ENCODE data around the gene SPTLC3. TPM values are rescaled to one million over a fixed set of nuclear protein-coding genes. Genes with fewer than 3 reads are reported as not detected.

Gene SPTLC3
- total RNA-seq, 1 experiment from 2014 or later, result 10.7 TPM

GRCh38 chr20:13094976-13095375 lies 86.2 kb downstream of the SPTLC3 start:
- no peak for DNase-seq

GRCh38 chr20:13098720-13099355 lies 90.1 kb downstream of the SPTLC3 start:
- no peaks in the 10 kb centered on the region for H3K36me3 ChIP-seq (ENCODE audit: low read depth)
- H3K27me3 ChIP-seq (ENCODE audit: insufficient read depth, low read depth), result no peaks in the 10 kb centered on the region
- TF ChIP-seq CTCF (conservative IDR thresholded peaks at IDR 0.05) (no peak), EZH2 (IDR thresholded peaks at IDR 0.05; ENCODE audit: low read depth) (no peak)
- no peaks in the 10 kb centered on the region for H3K9me2 ChIP-seq (ENCODE audit: insufficient read depth)
- POLR2A ChIA-PET (ENCODE audit: unreplicated experiment), result no interaction called here
- intact Hi-C loops (cut with micrococcal nuclease; ENCODE audit: unreplicated experiment), result loop anchor here (1.0 to 2.0 kb wide), 4 partner anchors 30 to 114 kb away; partner anchors contain the start of gene SPTLC3
- no peaks in the 10 kb centered on the region for H4K20me1 ChIP-seq (ENCODE audit: insufficient read depth)
- H3K4me2 ChIP-seq, result no peak overlapping the region
- CTCF ChIA-PET, result interaction anchor here (0.5 kb wide), 1 partner anchor 87 kb away, joined by 4 read pairs; no protein-coding TSS in a partner anchor
- no peak overlapping the region for H3K27ac ChIP-seq
- no peaks in the 10 kb centered on the region for H3F3A ChIP-seq (ENCODE audit: insufficient read depth, low read depth)
- peaks cover 16% of the 10 kb centered on the region for H3K4me1 ChIP-seq (replicated peaks; ENCODE audit: insufficient read depth)
- DNase-seq, result no peak
- H2AFZ ChIP-seq, result no peak overlapping the region
- no peaks in the 10 kb centered on the region for H3K79me2 ChIP-seq (ENCODE audit: low read depth)
- H3K9me3 ChIP-seq (ENCODE audit: insufficient read depth, low read depth), result no peaks in the 10 kb centered on the region
- BruUV-seq (replicated peaks), result no TSS peak
- H3K4me3 ChIP-seq, result no peak overlapping the region

More at GRCh38 chr20:13094976-13095375, 86.2 kb downstream of the SPTLC3 start:
- ChIA-PET CTCF (no interaction called here), POLR2A (ENCODE audit: unreplicated experiment) (no interaction called here)
- intact Hi-C loops (cut with micrococcal nuclease; ENCODE audit: unreplicated experiment), result no loop called here
- TF ChIP-seq EZH2 (IDR thresholded peaks at IDR 0.05; ENCODE audit: low read depth) (no peak), CTCF (conservative IDR thresholded peaks at IDR 0.05) (no peak)
- BruUV-seq (replicated peaks), result no TSS peak
- Histone ChIP-seq H3K4me3 (no peak overlapping the region), H4K20me1 (ENCODE audit: insufficient read depth) (no peaks in the 10 kb centered on the region), H3K36me3 (ENCODE audit: low read depth) (no peaks in the 10 kb centered on the region), H3K9me3 (ENCODE audit: insufficient read depth, low read depth) (no peaks in the 10 kb centered on the region), H3K9me2 (ENCODE audit: insufficient read depth) (no peaks in the 10 kb centered on the region), H3K27ac (no peak overlapping the region), H3K4me2 (no peak overlapping the region), H3K79me2 (ENCODE audit: low read depth) (no peaks in the 10 kb centered on the region), H3K4me1 (replicated peaks; ENCODE audit: insufficient read depth) (peaks cover 7% of the 10 kb centered on the region; the same call in 1 of the 2 replicates), H3K27me3 (ENCODE audit: insufficient read depth, low read depth) (no peaks in the 10 kb centered on the region), H3F3A (ENCODE audit: insufficient read depth, low read depth) (no peaks in the 10 kb centered on the region), H2AFZ (no peak overlapping the region)

GRCh38 chr20:13099676-13100075 lies 90.9 kb downstream of the SPTLC3 start:
- DNase-seq, result peak; percentile 29 to 75
- H3K4me2 ChIP-seq, result no peak overlapping the region
- H3K79me2 ChIP-seq (ENCODE audit: low read depth), result no peaks in the 10 kb centered on the region
- CTCF ChIA-PET, result interaction anchor here (0.5 kb wide), 1 partner anchor 90 kb away, joined by 5 read pairs; no protein-coding TSS in a partner anchor
- H3K9me2 ChIP-seq (ENCODE audit: insufficient read depth), result no peaks in the 10 kb centered on the region
- peaks cover 16% of the 10 kb centered on the region for H3K4me1 ChIP-seq (replicated peaks; ENCODE audit: insufficient read depth)
- BruUV-seq (replicated peaks), result no TSS peak
- H3F3A ChIP-seq (ENCODE audit: insufficient read depth, low read depth), result no peaks in the 10 kb centered on the region
- TF ChIP-seq EZH2 (IDR thresholded peaks at IDR 0.05; ENCODE audit: low read depth), result no peak
- no peaks in the 10 kb centered on the region for H3K36me3 ChIP-seq (ENCODE audit: low read depth)
- no peaks in the 10 kb centered on the region for H3K9me3 ChIP-seq (ENCODE audit: insufficient read depth, low read depth)
- no peaks in the 10 kb centered on the region for H4K20me1 ChIP-seq (ENCODE audit: insufficient read depth)
- POLR2A ChIA-PET (ENCODE audit: unreplicated experiment), result no interaction called here
- H3K27ac ChIP-seq, result no peak overlapping the region
- no peak overlapping the region for H2AFZ ChIP-seq
- intact Hi-C loops (cut with micrococcal nuclease; ENCODE audit: unreplicated experiment), result loop anchor here (1.0 to 2.0 kb wide), 4 partner anchors 31 to 115 kb away; partner anchors contain the start of gene SPTLC3
- no peak overlapping the region for H3K4me3 ChIP-seq
- H3K27me3 ChIP-seq (ENCODE audit: insufficient read depth, low read depth), result no peaks in the 10 kb centered on the region
